Stimulated activated CD8-positive, alpha-beta memory T cell treated with anti-CD3 and anti-CD28 coated beads, Interleukin-4, amount 100 ng/mL, for 4 hours (primary cell): Measurements from ENCODE around the gene ERP27.

ENCODE experiments used
- DNase-seq, 2 donors: peaks; one replicate each; pipeline ENCODE4 v3.0.0-alpha.2; 2020; ENCODE audit warnings: low read depth in 2 of 2, low spot score in 1 of 2

Gene ERP27

GRCh38 chr12:14959916-14960496 is 21.7 kb upstream of the ERP27 start:
- no peak for DNase-seq

- DNase-seq, result no peak
These were observed 21.1 kb upstream of the ERP27 start for GRCh38 chr12:14959463-14959862.

GRCh38 chr12:14959126-14959440 is 20.7 kb upstream of the ERP27 start:
- DNase-seq, result no peak

- DNase-seq, result no peak
These were observed 20.2 kb upstream of the ERP27 start for GRCh38 chr12:14958361-14959125.

GRCh38 chr12:14957551-14958168 is 19.3 kb upstream of the ERP27 start:
- DNase-seq, result no peak

- no peak for DNase-seq
These were observed 18.6 kb upstream of the ERP27 start for GRCh38 chr12:14956905-14957304.

GRCh38 chr12:14956024-14956891 is 17.9 kb upstream of the ERP27 start:
- no peak for DNase-seq

GRCh38 chr12:14954269-14954668 is 15.9 kb upstream of the ERP27 start:
- no peak for DNase-seq

- DNase-seq, result no peak
These were observed 15.4 kb upstream of the ERP27 start for GRCh38 chr12:14953752-14954151.

GRCh38 chr12:14952299-14952921 is 14.1 kb upstream of the ERP27 start:
- DNase-seq, result no peak

- no peak for DNase-seq
These were observed 13.5 kb upstream of the ERP27 start for GRCh38 chr12:14951851-14952250.

- no peak for DNase-seq
These were observed 12.8 kb upstream of the ERP27 start for GRCh38 chr12:14950982-14951746.

- DNase-seq, result no peak
These were observed 12.1 kb upstream of the ERP27 start for GRCh38 chr12:14950421-14950820.

- DNase-seq, result no peak
These were observed 11.3 kb upstream of the ERP27 start for GRCh38 chr12:14949631-14950030.

GRCh38 chr12:14948672-14949071 is 10.3 kb upstream of the ERP27 start:
- DNase-seq, result no peak

GRCh38 chr12:14946861-14947260 is 8.5 kb upstream of the ERP27 start:
- DNase-seq, result no peak

- DNase-seq, result no peak
These were observed 7.8 kb upstream of the ERP27 start for GRCh38 chr12:14946162-14946561.

- no peak for DNase-seq
These were observed 4.0 kb upstream of the ERP27 start for GRCh38 chr12:14942196-14942931.

- DNase-seq, result no peak
These were observed 3.0 kb upstream of the ERP27 start for GRCh38 chr12:14941369-14941768.

- no peak for DNase-seq
These were observed 648 bp downstream of the ERP27 start for GRCh38 chr12:14937689-14938088.
